Breast epithelium (tissue), 3 donors: ENCODE results near the gene MPG.

ENCODE experiments used
- POLR2AphosphoS5 ChIP-seq, 3 donors: sonication (generic); formaldehyde crosslinking; IDR thresholded peaks; one replicate each; pipeline ENCODE4 v1.6.1; 2017; ENCODE audit warnings: antibody characterized with exemption in 3 of 3
- TF ChIP-seq, protein P1 (sequence below), 3 donors: fragments of 450-650 bp; IDR thresholded peaks; one replicate each; pipeline ENCODE4 v1.5.1; 2016 to 2017; ENCODE audit warnings: antibody characterized with exemption in 3 of 3, mild to moderate bottlenecking in 3 of 3, moderate library complexity in 3 of 3

DNA sequence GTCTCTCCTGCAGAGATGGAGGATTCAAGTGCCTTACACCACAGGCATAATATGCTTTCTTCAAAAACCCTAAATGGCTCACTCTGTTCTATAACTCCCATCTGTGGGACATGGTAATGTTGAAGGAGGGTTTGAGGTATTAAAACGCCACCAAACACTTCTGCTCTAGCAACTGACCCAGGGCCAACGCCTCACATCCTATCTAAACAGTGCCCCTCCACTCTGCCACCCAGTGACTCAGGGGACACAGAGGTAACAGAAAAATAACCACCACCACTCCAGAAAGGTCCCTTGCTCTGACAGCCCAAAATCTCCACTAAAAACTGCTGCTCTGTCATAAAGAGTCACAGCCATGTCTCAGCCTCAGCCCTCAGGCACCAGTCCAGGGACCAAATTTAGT, 42.7 kb downstream of the MPG start:
- TF ChIP-seq, protein P1, sequence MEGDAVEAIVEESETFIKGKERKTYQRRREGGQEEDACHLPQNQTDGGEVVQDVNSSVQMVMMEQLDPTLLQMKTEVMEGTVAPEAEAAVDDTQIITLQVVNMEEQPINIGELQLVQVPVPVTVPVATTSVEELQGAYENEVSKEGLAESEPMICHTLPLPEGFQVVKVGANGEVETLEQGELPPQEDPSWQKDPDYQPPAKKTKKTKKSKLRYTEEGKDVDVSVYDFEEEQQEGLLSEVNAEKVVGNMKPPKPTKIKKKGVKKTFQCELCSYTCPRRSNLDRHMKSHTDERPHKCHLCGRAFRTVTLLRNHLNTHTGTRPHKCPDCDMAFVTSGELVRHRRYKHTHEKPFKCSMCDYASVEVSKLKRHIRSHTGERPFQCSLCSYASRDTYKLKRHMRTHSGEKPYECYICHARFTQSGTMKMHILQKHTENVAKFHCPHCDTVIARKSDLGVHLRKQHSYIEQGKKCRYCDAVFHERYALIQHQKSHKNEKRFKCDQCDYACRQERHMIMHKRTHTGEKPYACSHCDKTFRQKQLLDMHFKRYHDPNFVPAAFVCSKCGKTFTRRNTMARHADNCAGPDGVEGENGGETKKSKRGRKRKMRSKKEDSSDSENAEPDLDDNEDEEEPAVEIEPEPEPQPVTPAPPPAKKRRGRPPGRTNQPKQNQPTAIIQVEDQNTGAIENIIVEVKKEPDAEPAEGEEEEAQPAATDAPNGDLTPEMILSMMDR (IDR thresholded peaks at IDR 0.05): no peak
- TF ChIP-seq POLR2AphosphoS5 (IDR thresholded peaks at IDR 0.05): no peak
